HCT116 (cell line): Measurements from ENCODE around the gene APBA1. TPM values are rescaled to one million over a fixed set of nuclear protein-coding genes. Genes with fewer than 3 reads are reported as not detected.

Experiments
- ATAC-seq: fragments of 200-7000 bp; cut with Tn5 transposase; 2 replicates; pipeline ENCODE4 v1.9.1; 2020; ENCODE audit warnings: mild to moderate bottlenecking, moderate library complexity
- BruUV-seq: library from RNA; stranded (reverse); fragments of 400-500 nt; replicated peaks from 2 replicates; lab custom pipeline; 2021; lab: Mats Ljungman, UMichigan
- CTCF ChIA-PET: fragments of 300-600 bp; sonication (Branson Sonifier 250); formaldehyde crosslinking; loops from one replicate; lab custom pipeline; 2021; ENCODE audit warnings: antibody characterized with exemption; lab: Charles Lee
- POLR2A ChIA-PET: fragments of 300-600, 350-600 bp; sonication (Branson Sonifier 250); formaldehyde crosslinking; loops from one replicate; lab custom pipeline; 2021; ENCODE audit warnings: antibody characterized with exemption; lab: Charles Lee
- RAD21 ChIA-PET, 2 experiments: fragments of 300-600 bp; sonication (Branson Sonifier 250); formaldehyde crosslinking; loops; one replicate each; lab custom pipeline; 2023; ENCODE audit warnings: low total read pairs in 2 of 2; ENCODE audit not compliant: uncharacterized antibody in 2 of 2, unreplicated experiment in 2 of 2, low non-redundant PET in 1 of 2; lab: Charles Lee
- DNase-seq: peaks from one replicate; pipeline ENCODE4 v3.0.0-alpha.2; 2010; ENCODE audit warnings: low read depth, low spot score
- H2AFZ ChIP-seq: fragments of 200-600 bp; shearing (Covaris generic), sonication (generic); 2 replicates; pipeline ENCODE4 v1.6.1; 2017; ENCODE audit warnings: low read depth, mixed run types, mixed read lengths, antibody characterized with exemption, low read length; ENCODE audit not compliant: poor library complexity, severe bottlenecking
- H3K27ac ChIP-seq: 2 replicates; pipeline ENCODE4 v1.5.1; 2012; ENCODE audit warnings: low read depth, low read length
- H3K27me3 ChIP-seq: fragments of 200-600 bp; sonication (generic); 2 replicates; pipeline ENCODE4 v1.6.1; 2016; ENCODE audit warnings: mixed run types, low read length, mixed read lengths; ENCODE audit not compliant: insufficient read depth
- H3K36me3 ChIP-seq, 2 experiments: fragments of 200-500 bp in 1 of 2; fragments of 200-600 bp in 1 of 2; sonication (Bioruptor generic) in 1 of 2; sonication (generic) in 1 of 2; 2 replicates each; pipeline versions ENCODE4 v1.5.1 to v1.6.1; 2014 to 2016; ENCODE audit warnings: low read length in 2 of 2, inconsistent platforms in 1 of 2, mixed read lengths in 1 of 2, mixed run types in 1 of 2; ENCODE audit not compliant: insufficient read depth in 2 of 2, control insufficient read depth in 1 of 2
- H3K4me1 ChIP-seq, 2 experiments: fragments of 200-600 bp in 1 of 2; sonication (generic) in 1 of 2; 2 replicates each; pipeline versions ENCODE4 v1.5.1 to v1.6.1; 2012 to 2017; ENCODE audit warnings: low read length in 2 of 2, inconsistent platforms in 1 of 2, mild to moderate bottlenecking in 1 of 2, mixed read lengths in 1 of 2, mixed run types in 1 of 2, moderate library complexity in 1 of 2; ENCODE audit not compliant: insufficient read depth in 2 of 2, control insufficient read depth in 1 of 2
- H3K4me2 ChIP-seq: fragments of 200-600 bp; sonication (generic); 2 replicates; pipeline ENCODE4 v1.6.1; 2017; ENCODE audit warnings: mixed run types, low read length, mixed read lengths
- H3K4me3 ChIP-seq, 2 experiments: fragments of 200-600 bp in 1 of 2; sonication (generic) in 1 of 2; replicated peaks in 1 of 2; 2 replicates each; pipeline ENCODE4 v1.5.1; 2011 to 2016; ENCODE audit warnings: low read length in 2 of 2, control low read depth in 1 of 2, low read depth in 1 of 2, mild to moderate bottlenecking in 1 of 2, mixed read lengths in 1 of 2, mixed run types in 1 of 2
- H3K79me2 ChIP-seq: fragments of 200-600 bp; sonication (generic); 2 replicates; pipeline ENCODE4 v1.6.1; 2017; ENCODE audit warnings: mild to moderate bottlenecking, mixed run types, low read length, moderate library complexity, mixed read lengths; ENCODE audit not compliant: insufficient read depth
- H3K9ac ChIP-seq: fragments of 200-600 bp; sonication (generic); 2 replicates; pipeline ENCODE4 v1.6.1; 2016; ENCODE audit warnings: low read length, mixed read lengths
- H3K9me2 ChIP-seq: fragments of 200-600 bp; sonication (generic), shearing (Covaris generic); 2 replicates; pipeline ENCODE4 v1.6.1; 2017; ENCODE audit warnings: mixed run types, mild to moderate bottlenecking, moderate library complexity; ENCODE audit not compliant: insufficient read depth
- H3K9me3 ChIP-seq, 2 experiments: fragments of 200-500 bp in 1 of 2; fragments of 200-600 bp in 1 of 2; sonication (Bioruptor generic) in 1 of 2; sonication (generic) in 1 of 2; 2 replicates each; pipeline ENCODE4 v1.6.1; 2014 to 2017; ENCODE audit warnings: low read length in 2 of 2, mixed read lengths in 2 of 2, inconsistent platforms in 1 of 2, low read depth in 1 of 2, mild to moderate bottlenecking in 1 of 2, mixed run types in 1 of 2, moderate library complexity in 1 of 2; ENCODE audit not compliant: control insufficient read depth in 1 of 2, insufficient read depth in 1 of 2
- H4K20me1 ChIP-seq: fragments of 200-600 bp; sonication (generic), shearing (Covaris generic); 2 replicates; pipeline ENCODE4 v1.6.1; 2017; ENCODE audit warnings: mixed run types, mild to moderate bottlenecking, moderate library complexity; ENCODE audit not compliant: insufficient read depth
- ATF3 ChIP-seq: IDR thresholded peaks from 2 replicates; pipeline ENCODE4 v1.6.1; 2012
- EGR1 ChIP-seq: IDR thresholded peaks from 2 replicates; pipeline ENCODE4 v1.6.1; 2012; ENCODE audit warnings: low read depth
- ELF1 ChIP-seq: IDR thresholded peaks from 2 replicates; pipeline ENCODE4 v1.6.1; 2012; ENCODE audit warnings: low read depth, borderline replicate concordance
- EZH2phosphoT487 ChIP-seq: fragments of 200-600 bp; IDR thresholded peaks from 2 replicates; pipeline ENCODE4 v1.6.1; 2018; ENCODE audit warnings: antibody characterized with exemption, borderline replicate concordance
- FOSL1 ChIP-seq: IDR thresholded peaks from 2 replicates; pipeline ENCODE4 v1.6.1; 2012; ENCODE audit warnings: low read depth
- POLR2AphosphoS5 ChIP-seq: IDR thresholded peaks from 2 replicates; pipeline ENCODE4 v1.6.1; 2011; ENCODE audit warnings: mild to moderate bottlenecking, low read depth, low read length, moderate library complexity
- RAD21 ChIP-seq: IDR thresholded peaks from 2 replicates; pipeline ENCODE4 v1.6.1; 2012; ENCODE audit warnings: low read depth, mild to moderate bottlenecking
- SRF ChIP-seq: IDR thresholded peaks from 2 replicates; pipeline ENCODE4 v1.6.1; 2012; ENCODE audit warnings: low read depth
- ZFX ChIP-seq: fragments of 450-650 bp; IDR thresholded peaks from 2 replicates; pipeline ENCODE4 v1.6.1; 2017
- intact Hi-C: fragments of 100-400 bp; cut with micrococcal nuclease; formaldehyde crosslinking; loops from 2 replicates; pipeline ENCODE4 v1.10.0; 2022
- total RNA-seq: library from RNA; stranded (reverse); gene quantifications from one replicate; pipeline ENCODE4 v1.2.1, GENCODE V29; 2021; ENCODE audit not compliant: unreplicated experiment
- TF ChIP-seq, protein P1 (sequence below), 3 experiments: fragments of 200-600 bp in 1 of 3; sonication (generic) in 1 of 3; IDR thresholded peaks in 2 of 3; conservative IDR thresholded peaks in 1 of 3; 2 replicates each; pipeline ENCODE4 v1.5.1; 2012 to 2017; ENCODE audit warnings: low read depth in 2 of 3, low read length in 2 of 3, antibody characterized with exemption in 1 of 3, borderline replicate concordance in 1 of 3, control low read depth in 1 of 3, mild to moderate bottlenecking in 1 of 3, mixed read lengths in 1 of 3, mixed run types in 1 of 3, moderate library complexity in 1 of 3; ENCODE audit not compliant: insufficient read depth in 1 of 3
- TF ChIP-seq, protein P2 (sequence below): IDR thresholded peaks from 2 replicates; pipeline ENCODE4 v1.6.1; 2012; ENCODE audit warnings: low read depth

APBA1 gene
- total RNA-seq, 1 experiment from 2014 or later, result 0.20 TPM

- DNase-seq (peak; percentile 38), ATAC-seq (peak; percentile 58)
- no peaks in the 10 kb centered on the region for H3K4me1 ChIP-seq
- no peak overlapping the region for H2AFZ ChIP-seq
- H3K4me2 ChIP-seq, result no peak overlapping the region
- H3K27ac ChIP-seq, result no peak overlapping the region
- intact Hi-C loops, result loop anchor here (2.0 to 10.0 kb wide), 4 partner anchors 55 to 383 kb away; no protein-coding TSS in a partner anchor
- H4K20me1 ChIP-seq, result no peaks in the 10 kb centered on the region
- H3K4me3 ChIP-seq, result no peak overlapping the region
- RAD21 ChIA-PET, result no interaction called here
- H3K9ac ChIP-seq, result no peak overlapping the region
- CTCF ChIA-PET, result interaction anchor here (0.6 to 3.5 kb wide), 3 partner anchors 127 to 342 kb away, joined by 3 to 20 read pairs (median 5); no protein-coding TSS in a partner anchor
- no peaks in the 10 kb centered on the region for H3K9me2 ChIP-seq
- no peaks in the 10 kb centered on the region for H3K79me2 ChIP-seq
- H3K27me3 ChIP-seq, result peaks cover 37% of the 10 kb centered on the region; the same call in 1 of the 2 replicates
- TF ChIP-seq, protein P1, sequence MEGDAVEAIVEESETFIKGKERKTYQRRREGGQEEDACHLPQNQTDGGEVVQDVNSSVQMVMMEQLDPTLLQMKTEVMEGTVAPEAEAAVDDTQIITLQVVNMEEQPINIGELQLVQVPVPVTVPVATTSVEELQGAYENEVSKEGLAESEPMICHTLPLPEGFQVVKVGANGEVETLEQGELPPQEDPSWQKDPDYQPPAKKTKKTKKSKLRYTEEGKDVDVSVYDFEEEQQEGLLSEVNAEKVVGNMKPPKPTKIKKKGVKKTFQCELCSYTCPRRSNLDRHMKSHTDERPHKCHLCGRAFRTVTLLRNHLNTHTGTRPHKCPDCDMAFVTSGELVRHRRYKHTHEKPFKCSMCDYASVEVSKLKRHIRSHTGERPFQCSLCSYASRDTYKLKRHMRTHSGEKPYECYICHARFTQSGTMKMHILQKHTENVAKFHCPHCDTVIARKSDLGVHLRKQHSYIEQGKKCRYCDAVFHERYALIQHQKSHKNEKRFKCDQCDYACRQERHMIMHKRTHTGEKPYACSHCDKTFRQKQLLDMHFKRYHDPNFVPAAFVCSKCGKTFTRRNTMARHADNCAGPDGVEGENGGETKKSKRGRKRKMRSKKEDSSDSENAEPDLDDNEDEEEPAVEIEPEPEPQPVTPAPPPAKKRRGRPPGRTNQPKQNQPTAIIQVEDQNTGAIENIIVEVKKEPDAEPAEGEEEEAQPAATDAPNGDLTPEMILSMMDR (IDR thresholded peaks at IDR 0.05 in 2 of 3, conservative IDR thresholded peaks at IDR 0.05 in 1 of 3; ENCODE audit: borderline replicate concordance in 1 of 3, insufficient read depth in 1 of 3, low read depth in 2 of 3, low read length in 2 of 3), result peak; percentile 67 to 89 (median 83); a peak in 5 of 6 replicates
- TF ChIP-seq ELF1 (no peak), POLR2AphosphoS5 (no peak), RAD21 (peak; percentile 76)
- no peaks in the 10 kb centered on the region for H3K9me3 ChIP-seq
- POLR2A ChIA-PET, result no interaction called here
- BruUV-seq, result no TSS peak
- H3K36me3 ChIP-seq, result no peaks in the 10 kb centered on the region
These were observed 122.6 kb downstream of the APBA1 start for GRCh38 chr9:69549310-69550202.

DNA sequence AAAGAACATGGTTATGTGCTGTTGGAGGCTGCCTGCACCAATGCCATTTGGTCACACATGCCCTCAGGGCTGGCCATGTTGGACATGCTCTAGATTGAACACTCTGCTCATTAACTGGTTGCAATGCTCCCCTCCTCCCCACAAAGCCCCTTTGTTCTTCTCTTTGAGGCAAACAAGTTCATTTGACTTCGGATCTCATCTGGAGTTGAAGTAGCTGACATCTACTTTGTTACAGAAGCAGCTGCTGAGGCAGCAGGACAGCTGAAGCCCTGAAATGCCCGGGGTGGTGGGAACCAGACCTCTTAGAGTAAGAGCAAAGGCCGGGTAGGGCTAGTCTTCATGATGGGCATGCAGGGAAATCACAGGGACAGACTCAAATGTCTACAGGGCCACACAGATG lies 123.5 kb downstream of the APBA1 start:
- Histone ChIP-seq H3K4me1 (no peaks in the 10 kb centered on the region), H3K27me3 (peaks cover 36% of the 10 kb centered on the region; the same call in 1 of the 2 replicates), H4K20me1 (no peaks in the 10 kb centered on the region), H3K36me3 (no peaks in the 10 kb centered on the region), H3K9ac (no peak overlapping the region), H3K27ac (no peak overlapping the region), H3K4me3 (no peak overlapping the region), H3K9me3 (no peaks in the 10 kb centered on the region), H3K4me2 (no peak overlapping the region), H3K9me2 (no peaks in the 10 kb centered on the region), H2AFZ (no peak overlapping the region), H3K79me2 (no peaks in the 10 kb centered on the region)
- ChIA-PET POLR2A (no interaction called here), RAD21 (no interaction called here), CTCF (interaction anchor here (3.5 kb wide), 1 partner anchor 126 kb away, joined by 20 read pairs; no protein-coding TSS in a partner anchor)
- intact Hi-C loops, result loop anchor here (2.0 to 10.0 kb wide), 4 partner anchors 56 to 384 kb away; no protein-coding TSS in a partner anchor
- no TSS peak for BruUV-seq
- no peak for ATAC-seq
- DNase-seq, result no peak
- no peak for TF ChIP-seq EGR1
- TF ChIP-seq, protein P2, sequence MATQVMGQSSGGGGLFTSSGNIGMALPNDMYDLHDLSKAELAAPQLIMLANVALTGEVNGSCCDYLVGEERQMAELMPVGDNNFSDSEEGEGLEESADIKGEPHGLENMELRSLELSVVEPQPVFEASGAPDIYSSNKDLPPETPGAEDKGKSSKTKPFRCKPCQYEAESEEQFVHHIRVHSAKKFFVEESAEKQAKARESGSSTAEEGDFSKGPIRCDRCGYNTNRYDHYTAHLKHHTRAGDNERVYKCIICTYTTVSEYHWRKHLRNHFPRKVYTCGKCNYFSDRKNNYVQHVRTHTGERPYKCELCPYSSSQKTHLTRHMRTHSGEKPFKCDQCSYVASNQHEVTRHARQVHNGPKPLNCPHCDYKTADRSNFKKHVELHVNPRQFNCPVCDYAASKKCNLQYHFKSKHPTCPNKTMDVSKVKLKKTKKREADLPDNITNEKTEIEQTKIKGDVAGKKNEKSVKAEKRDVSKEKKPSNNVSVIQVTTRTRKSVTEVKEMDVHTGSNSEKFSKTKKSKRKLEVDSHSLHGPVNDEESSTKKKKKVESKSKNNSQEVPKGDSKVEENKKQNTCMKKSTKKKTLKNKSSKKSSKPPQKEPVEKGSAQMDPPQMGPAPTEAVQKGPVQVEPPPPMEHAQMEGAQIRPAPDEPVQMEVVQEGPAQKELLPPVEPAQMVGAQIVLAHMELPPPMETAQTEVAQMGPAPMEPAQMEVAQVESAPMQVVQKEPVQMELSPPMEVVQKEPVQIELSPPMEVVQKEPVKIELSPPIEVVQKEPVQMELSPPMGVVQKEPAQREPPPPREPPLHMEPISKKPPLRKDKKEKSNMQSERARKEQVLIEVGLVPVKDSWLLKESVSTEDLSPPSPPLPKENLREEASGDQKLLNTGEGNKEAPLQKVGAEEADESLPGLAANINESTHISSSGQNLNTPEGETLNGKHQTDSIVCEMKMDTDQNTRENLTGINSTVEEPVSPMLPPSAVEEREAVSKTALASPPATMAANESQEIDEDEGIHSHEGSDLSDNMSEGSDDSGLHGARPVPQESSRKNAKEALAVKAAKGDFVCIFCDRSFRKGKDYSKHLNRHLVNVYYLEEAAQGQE, result no peak
- no peak for TF ChIP-seq SRF
- no peak for TF ChIP-seq ZFX
- no peak for TF ChIP-seq ATF3
- TF ChIP-seq FOSL1, result no peak
- TF ChIP-seq EZH2phosphoT487, result no peak
